HepG2 (cell line): Measurements from ENCODE around the gene SMTNL1. TPM values are rescaled to one million over a fixed set of nuclear protein-coding genes. Genes with fewer than 3 reads are reported as not detected.
A peak's percentile ranks its signal among the peaks of the same experiment; 100 is the strongest.

ENCODE experiments used
- AHDC1 ChIP-seq: sonication (generic); formaldehyde crosslinking; IDR thresholded peaks from 2 replicates; pipeline ENCODE4 v1.5.1; 2020; ENCODE audit warnings: mild to moderate bottlenecking, missing genetic modification reagents, borderline replicate concordance
- ATM ChIP-seq: fragments of 450-650 bp; IDR thresholded peaks from 2 replicates; pipeline ENCODE4 v1.7.1; 2017; ENCODE audit warnings: mild to moderate bottlenecking, borderline replicate concordance
- BRD4 ChIP-seq: sonication (generic); formaldehyde crosslinking; IDR thresholded peaks from 2 replicates; pipeline ENCODE4 v1.4.0; 2020; ENCODE audit warnings: missing genetic modification reagents
- DMAP1 ChIP-seq: IDR thresholded peaks from 2 replicates; pipeline ENCODE4 v1.6.1; 2016
- TBX2 ChIP-seq: sonication (generic); formaldehyde crosslinking; IDR thresholded peaks from 2 replicates; pipeline ENCODE4 v1.5.0; 2020; ENCODE audit warnings: missing genetic modification reagents, mild to moderate bottlenecking, borderline replicate concordance
- THAP8 ChIP-seq: sonication (generic); formaldehyde crosslinking; IDR thresholded peaks from 2 replicates; pipeline ENCODE4 v1.5.1; 2020; ENCODE audit warnings: missing genetic modification reagents, mild to moderate bottlenecking, borderline replicate concordance
- ZBTB8A ChIP-seq: sonication (generic); formaldehyde crosslinking; IDR thresholded peaks from 2 replicates; pipeline ENCODE4 v1.4.0; 2020; ENCODE audit warnings: mild to moderate bottlenecking, low read depth, missing genetic modification reagents, borderline replicate concordance
- ZNF383 ChIP-seq: sonication (generic); formaldehyde crosslinking; IDR thresholded peaks from 2 replicates; pipeline ENCODE4 v1.4.0; 2020; ENCODE audit warnings: missing genetic modification reagents, mild to moderate bottlenecking, borderline replicate concordance
- ZNF589 ChIP-seq: sonication (generic); formaldehyde crosslinking; conservative IDR thresholded peaks from 2 replicates; pipeline ENCODE4 v1.8.0; 2022; ENCODE audit warnings: mild to moderate bottlenecking, moderate library complexity, missing genetic modification reagents
- ZNF768 ChIP-seq: sonication (generic); formaldehyde crosslinking; IDR thresholded peaks from 2 replicates; pipeline ENCODE4 v1.4.0; 2020; ENCODE audit warnings: missing genetic modification reagents
- polyA plus RNA-seq, 8 experiments: library from polyadenylated mRNA; depleted of rRNA in 3 of 8; stranded (reverse) in 7 of 8; unstranded in 1 of 8; fragments of >200 nt; fragmentation: Illumina TruSeq in 4 of 8; extraction: Trizol in 4 of 8; gene quantifications; 2 replicates each; pipeline versions ENCODE4 v1.2.1 to v1.2.3, GENCODE V29; 2011 to 2016; ENCODE audit warnings: low read depth in 4 of 8, missing spikeins in 1 of 8, mixed read lengths in 1 of 8; ENCODE audit not compliant: insufficient read depth in 1 of 8
- total RNA-seq, 5 experiments: library from RNA; depleted of rRNA; stranded (reverse); fragments of >200 nt; fragmentation: Illumina TruSeq; extraction: Trizol; gene quantifications; 2 replicates each; pipeline ENCODE4 v1.2.3, GENCODE V29; 2016; ENCODE audit warnings: low read depth in 1 of 5
- TF ChIP-seq, protein P1 (sequence below): sonication (generic); formaldehyde crosslinking; IDR thresholded peaks from 2 replicates; pipeline ENCODE4 v1.8.0; 2022; ENCODE audit warnings: missing genetic modification reagents, low read depth, mild to moderate bottlenecking, borderline replicate concordance
- TF ChIP-seq, protein P2 (sequence below): sonication (generic); formaldehyde crosslinking; IDR thresholded peaks from 2 replicates; pipeline ENCODE4 v1.4.0; 2020; ENCODE audit warnings: missing genetic modification reagents, mild to moderate bottlenecking, borderline replicate concordance
- TF ChIP-seq, protein P3 (sequence below): sonication (generic); formaldehyde crosslinking; IDR thresholded peaks from 2 replicates; pipeline ENCODE4; 2020; ENCODE audit warnings: missing genetic modification reagents, mild to moderate bottlenecking, borderline replicate concordance
- TF ChIP-seq, protein P4 (sequence below): sonication (generic); formaldehyde crosslinking; IDR thresholded peaks from 2 replicates; pipeline ENCODE4 v1.8.0; 2022; ENCODE audit warnings: mild to moderate bottlenecking, missing genetic modification reagents; ENCODE audit not compliant: insufficient replicate concordance

The SMTNL1 gene
- total and polyA plus RNA-seq, 2 of the 13 experiments (the other 11 are each of a cell fraction or from before 2014, with no cell fraction given) = 0.04 TPM; not detected in 1

GRCh38 chr11:57530596-57531507, 6.5 kb upstream of the SMTNL1 start, which contains the start of gene TIMM10 (continued):
- TF ChIP-seq, protein P1, sequence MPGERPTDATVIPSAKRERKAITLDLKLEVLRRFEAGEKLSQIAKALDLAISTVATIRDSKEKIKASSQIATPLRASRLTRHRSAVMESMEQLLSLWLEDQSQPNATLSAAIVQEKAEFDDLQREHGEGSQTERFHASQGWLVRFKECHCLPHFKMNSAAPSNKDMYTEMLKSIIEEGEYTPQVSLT (CRISPR knock-in tag) = no peak
- TF ChIP-seq ZNF768 (CRISPR knock-in tag) (no peak), TBX2 (CRISPR knock-in tag) (peak; percentile 75; the same call in 1 of the 2 replicates), DMAP1 (CRISPR knock-in tag) (peak; percentile 88; the same call in 1 of the 2 replicates), ZBTB8A (CRISPR knock-in tag) (no peak), AHDC1 (CRISPR knock-in tag) (no peak), THAP8 (CRISPR knock-in tag) (no peak), ZNF383 (no peak), ATM (no peak), BRD4 (CRISPR knock-in tag) (0 out of 2 replicates have a peak, but pooled peaks have one; percentile 52), ZNF589 (CRISPR knock-in tag) (0 out of 2 replicates have a peak, but pooled peaks have one; percentile 53)
- TF ChIP-seq, protein P2, sequence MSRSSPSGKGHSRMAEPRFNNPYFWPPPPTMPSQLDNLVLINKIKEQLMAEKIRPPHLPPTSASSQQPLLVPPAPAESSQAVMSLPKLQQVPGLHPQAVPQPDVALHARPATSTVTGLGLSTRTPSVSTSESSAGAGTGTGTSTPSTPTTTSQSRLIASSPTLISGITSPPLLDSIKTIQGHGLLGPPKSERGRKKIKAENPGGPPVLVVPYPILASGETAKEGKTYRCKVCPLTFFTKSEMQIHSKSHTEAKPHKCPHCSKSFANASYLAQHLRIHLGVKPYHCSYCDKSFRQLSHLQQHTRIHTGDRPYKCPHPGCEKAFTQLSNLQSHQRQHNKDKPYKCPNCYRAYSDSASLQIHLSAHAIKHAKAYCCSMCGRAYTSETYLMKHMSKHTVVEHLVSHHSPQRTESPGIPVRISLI = no peak
- TF ChIP-seq, protein P3, sequence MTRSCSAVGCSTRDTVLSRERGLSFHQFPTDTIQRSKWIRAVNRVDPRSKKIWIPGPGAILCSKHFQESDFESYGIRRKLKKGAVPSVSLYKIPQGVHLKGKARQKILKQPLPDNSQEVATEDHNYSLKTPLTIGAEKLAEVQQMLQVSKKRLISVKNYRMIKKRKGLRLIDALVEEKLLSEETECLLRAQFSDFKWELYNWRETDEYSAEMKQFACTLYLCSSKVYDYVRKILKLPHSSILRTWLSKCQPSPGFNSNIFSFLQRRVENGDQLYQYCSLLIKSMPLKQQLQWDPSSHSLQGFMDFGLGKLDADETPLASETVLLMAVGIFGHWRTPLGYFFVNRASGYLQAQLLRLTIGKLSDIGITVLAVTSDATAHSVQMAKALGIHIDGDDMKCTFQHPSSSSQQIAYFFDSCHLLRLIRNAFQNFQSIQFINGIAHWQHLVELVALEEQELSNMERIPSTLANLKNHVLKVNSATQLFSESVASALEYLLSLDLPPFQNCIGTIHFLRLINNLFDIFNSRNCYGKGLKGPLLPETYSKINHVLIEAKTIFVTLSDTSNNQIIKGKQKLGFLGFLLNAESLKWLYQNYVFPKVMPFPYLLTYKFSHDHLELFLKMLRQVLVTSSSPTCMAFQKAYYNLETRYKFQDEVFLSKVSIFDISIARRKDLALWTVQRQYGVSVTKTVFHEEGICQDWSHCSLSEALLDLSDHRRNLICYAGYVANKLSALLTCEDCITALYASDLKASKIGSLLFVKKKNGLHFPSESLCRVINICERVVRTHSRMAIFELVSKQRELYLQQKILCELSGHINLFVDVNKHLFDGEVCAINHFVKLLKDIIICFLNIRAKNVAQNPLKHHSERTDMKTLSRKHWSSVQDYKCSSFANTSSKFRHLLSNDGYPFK (CRISPR knock-in tag) = peak; percentile 74; the same call in 1 of the 2 replicates
- TF ChIP-seq, protein P4, sequence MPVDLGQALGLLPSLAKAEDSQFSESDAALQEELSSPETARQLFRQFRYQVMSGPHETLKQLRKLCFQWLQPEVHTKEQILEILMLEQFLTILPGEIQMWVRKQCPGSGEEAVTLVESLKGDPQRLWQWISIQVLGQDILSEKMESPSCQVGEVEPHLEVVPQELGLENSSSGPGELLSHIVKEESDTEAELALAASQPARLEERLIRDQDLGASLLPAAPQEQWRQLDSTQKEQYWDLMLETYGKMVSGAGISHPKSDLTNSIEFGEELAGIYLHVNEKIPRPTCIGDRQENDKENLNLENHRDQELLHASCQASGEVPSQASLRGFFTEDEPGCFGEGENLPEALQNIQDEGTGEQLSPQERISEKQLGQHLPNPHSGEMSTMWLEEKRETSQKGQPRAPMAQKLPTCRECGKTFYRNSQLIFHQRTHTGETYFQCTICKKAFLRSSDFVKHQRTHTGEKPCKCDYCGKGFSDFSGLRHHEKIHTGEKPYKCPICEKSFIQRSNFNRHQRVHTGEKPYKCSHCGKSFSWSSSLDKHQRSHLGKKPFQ (CRISPR knock-in tag) = no peak
